GM12864 (cell line): ENCODE measurements around the gene TIMP3.

ENCODE experiments used
- DNase-seq: peaks from one replicate; pipeline ENCODE4 v3.0.0-alpha.2; 2011; ENCODE audit warnings: low read depth
- H3K4me3 ChIP-seq: 2 replicates; pipeline ENCODE4 v1.5.1; 2011; ENCODE audit warnings: mild to moderate bottlenecking, low read depth, low read length, control low read depth
- CTCF ChIP-seq: IDR thresholded peaks from 2 replicates; pipeline ENCODE4 v1.5.1; 2011; ENCODE audit warnings: low read depth, mild to moderate bottlenecking, moderate library complexity, low read length, control low read depth, inconsistent platforms; ENCODE audit errors: missing control alignments

TIMP3 gene

DNA sequence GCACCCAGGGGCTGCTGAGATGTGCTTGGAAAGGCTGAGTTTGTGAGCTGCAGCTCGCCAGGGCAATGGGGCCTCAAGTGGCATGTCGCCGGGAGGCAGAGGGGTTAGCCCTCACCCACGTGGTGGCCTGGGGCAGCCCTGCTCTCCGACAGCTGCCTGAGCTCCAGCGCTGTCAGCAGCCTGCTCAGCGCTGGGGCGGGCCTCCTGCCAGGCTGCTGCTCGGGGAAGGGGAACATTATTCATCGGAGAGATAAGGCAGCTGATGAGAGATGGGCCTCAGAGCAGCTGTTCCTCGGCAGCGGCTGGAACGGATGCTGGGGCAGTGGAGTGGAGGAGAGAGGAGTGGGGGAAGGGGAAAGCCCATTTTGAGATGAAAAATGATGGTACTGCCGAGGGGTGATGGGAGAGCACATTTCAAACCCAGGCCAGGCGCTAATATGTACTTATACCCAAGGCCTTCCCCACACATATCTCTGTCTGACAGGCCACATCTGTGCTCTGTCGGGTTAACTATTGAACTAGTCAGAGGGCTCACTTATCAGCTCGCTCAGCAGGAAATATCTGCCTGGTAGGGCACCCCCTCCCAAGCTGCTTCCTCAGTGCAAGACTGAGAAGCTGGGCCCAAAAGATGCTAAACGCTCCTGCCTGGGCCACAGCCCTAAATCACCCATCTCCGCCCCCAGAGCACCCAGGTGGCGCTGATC lies 79.5 kb downstream of the TIMP3 start:
- no peak overlapping the region for H3K4me3 ChIP-seq
- no peak for TF ChIP-seq CTCF
- DNase-seq = no peak

DNA sequence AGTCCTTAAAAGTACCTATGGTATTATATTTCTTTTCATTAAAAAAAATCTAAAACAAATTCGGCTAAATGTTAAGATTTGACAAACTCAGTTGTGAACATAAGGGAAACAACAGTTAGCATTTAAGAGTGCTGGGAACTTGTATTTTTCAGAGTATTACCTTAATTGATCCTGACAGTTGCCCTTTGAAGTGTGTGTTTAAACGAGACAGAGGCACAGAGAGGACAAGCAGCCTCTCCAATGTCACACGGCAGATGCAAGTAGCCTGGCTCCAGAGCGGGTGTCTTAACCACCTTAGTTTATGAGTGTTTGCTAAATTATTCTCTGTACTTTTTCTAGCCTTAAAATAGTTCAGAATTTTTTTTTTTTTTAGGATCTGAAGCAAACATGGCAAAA lies 80.9 kb downstream of the TIMP3 start:
- no peak for TF ChIP-seq CTCF
- DNase-seq = no peak
- H3K4me3 ChIP-seq = no peak overlapping the region

GRCh38 chr22:32882774-32883530 lies 81.4 kb downstream of the TIMP3 start:
- no peak overlapping the region for H3K4me3 ChIP-seq
- no peak for TF ChIP-seq CTCF
- DNase-seq = no peak

DNA sequence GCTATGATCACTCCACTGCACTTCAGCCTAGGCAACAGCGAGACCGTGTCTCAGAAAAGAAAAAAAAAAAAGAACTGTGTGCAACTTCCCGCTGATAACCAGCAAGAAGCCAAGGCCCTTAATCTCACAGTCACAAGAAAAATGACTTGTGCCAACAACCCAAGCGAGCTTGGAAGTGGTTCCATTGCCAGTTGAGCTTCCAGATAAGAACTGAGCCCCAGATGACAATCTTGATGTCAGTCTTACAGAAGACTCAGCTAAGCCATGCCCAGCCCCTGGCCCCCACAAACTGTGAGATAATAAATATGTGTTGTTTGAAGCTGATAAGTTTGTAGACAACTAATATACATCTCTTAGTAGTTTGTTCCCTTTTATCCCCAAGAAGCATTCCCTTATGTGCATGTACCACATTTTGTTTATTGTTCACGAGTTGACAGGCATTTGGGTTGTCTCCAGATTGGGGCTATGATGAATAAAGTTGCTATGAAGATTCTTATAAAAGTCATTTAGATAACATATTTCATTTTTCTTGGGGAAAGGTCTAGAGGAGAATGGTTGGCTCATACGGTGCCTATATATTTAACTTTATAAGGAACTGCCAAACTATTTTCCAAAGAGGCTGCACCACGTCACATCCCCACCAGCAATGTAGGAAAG lies 85.9 kb downstream of the TIMP3 start:
- H3K4me3 ChIP-seq = no peak overlapping the region
- no peak for DNase-seq
- no peak for TF ChIP-seq CTCF

DNA sequence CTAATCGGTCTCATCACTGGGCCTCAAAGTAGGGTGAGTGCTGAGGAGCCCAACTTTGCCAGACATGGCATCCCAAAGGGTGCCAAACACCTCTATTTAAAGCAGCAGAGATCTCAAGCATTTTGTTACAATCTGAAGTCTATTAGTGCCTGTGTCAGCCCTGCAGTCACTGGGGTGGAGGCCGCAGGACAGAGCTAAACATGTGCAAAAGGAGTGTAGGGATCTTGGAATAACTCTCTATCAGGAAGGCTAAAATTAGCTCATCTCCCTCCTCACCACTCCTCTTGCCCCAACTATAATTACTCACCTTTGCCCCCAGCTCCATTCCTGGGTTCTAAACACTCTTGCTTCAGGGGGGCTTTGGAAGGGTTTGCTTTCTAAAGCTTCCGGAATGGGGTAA lies 87.5 kb downstream of the TIMP3 start:
- TF ChIP-seq CTCF = no peak
- no peak for DNase-seq
- no peak overlapping the region for H3K4me3 ChIP-seq

DNA sequence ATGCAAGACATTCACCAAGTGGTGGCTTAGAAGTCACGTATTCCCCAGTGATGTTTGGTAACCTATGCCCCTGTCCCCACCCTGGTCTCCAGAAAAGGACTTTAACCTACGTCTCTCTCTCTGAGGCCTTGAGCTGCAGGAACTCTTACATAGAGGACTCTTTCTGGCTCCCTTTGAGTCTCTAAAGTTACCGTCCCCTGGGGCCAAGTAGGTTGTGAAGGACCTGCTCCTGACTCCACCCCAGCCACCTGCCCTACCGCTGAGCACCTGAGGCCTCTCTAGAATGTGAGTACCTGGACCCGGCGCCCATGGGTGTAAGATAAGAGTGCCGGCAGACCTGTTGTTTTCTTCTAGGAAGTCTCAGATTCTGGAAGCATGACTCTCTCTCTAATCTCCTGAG lies 95.4 kb downstream of the TIMP3 start:
- no peak overlapping the region for H3K4me3 ChIP-seq
- DNase-seq = no peak
- no peak for TF ChIP-seq CTCF
